Smooth muscle cell (in vitro differentiated cells): ENCODE data around the gene SNPH. TPM values are rescaled to one million over a fixed set of nuclear protein-coding genes. Genes with fewer than 3 reads are reported as not detected.

Source experiments
- DNase-seq: peaks from one replicate; lab custom pipeline; 2025; ENCODE audit not compliant: unreplicated experiment; lab: John Stamatoyannopoulos, UW
- H2AFZ ChIP-seq: fragments of 200-600 bp; sonication (generic); 2 replicates; pipeline ENCODE4 v1.6.0; 2016; ENCODE audit warnings: antibody characterized with exemption, low read depth, mild to moderate bottlenecking
- H3F3A ChIP-seq: fragments of 200-600 bp; sonication (generic); 2 replicates; pipeline ENCODE4 v1.6.0; 2017; ENCODE audit warnings: antibody characterized with exemption, low read depth
- H3K27ac ChIP-seq: fragments of 200-600 bp; sonication (generic); 2 replicates; pipeline ENCODE4 v1.5.1; 2016; ENCODE audit warnings: low read depth, mild to moderate bottlenecking
- H3K27me3 ChIP-seq: fragments of 200-600 bp; sonication (generic); 2 replicates; pipeline ENCODE4 v1.6.1; 2016; ENCODE audit warnings: low read depth, mild to moderate bottlenecking
- H3K36me3 ChIP-seq: fragments of 200-600 bp; sonication (generic); 2 replicates; pipeline ENCODE4 v1.5.1; 2016; ENCODE audit warnings: low read depth
- H3K4me1 ChIP-seq: fragments of 200-600 bp; sonication (generic); 2 replicates; pipeline ENCODE4 v1.5.1; 2016; ENCODE audit warnings: low read depth
- H3K4me2 ChIP-seq: fragments of 200-600 bp; sonication (generic); 2 replicates; pipeline ENCODE4 v1.6.0; 2016; ENCODE audit warnings: mild to moderate bottlenecking
- H3K4me3 ChIP-seq: fragments of 200-600 bp; sonication (generic); 2 replicates; pipeline ENCODE4 v1.5.1; 2016; ENCODE audit warnings: mild to moderate bottlenecking
- H3K79me2 ChIP-seq: fragments of 200-600 bp; sonication (generic); 2 replicates; pipeline ENCODE4 v1.6.0; 2016; ENCODE audit warnings: low read depth, mild to moderate bottlenecking
- H3K9ac ChIP-seq: fragments of 200-600 bp; sonication (generic); 2 replicates; pipeline ENCODE4 v1.6.0; 2016; ENCODE audit warnings: low read depth
- H3K9me3 ChIP-seq: fragments of 200-600 bp; sonication (generic); replicated peaks from 2 replicates; pipeline ENCODE4 v1.5.1; 2016; ENCODE audit warnings: low read depth
- H4K20me1 ChIP-seq: fragments of 200-600 bp; sonication (generic); 2 replicates; pipeline ENCODE4 v1.6.0; 2016; ENCODE audit warnings: low read depth
- WGBS: methylation state at CpG from one replicate; pipeline ENCODE4 v1.1.7; 2016; ENCODE audit warnings: low lambda C conversion rate; 5-methylcytosine and 5-hydroxymethylcytosine counted together
- polyA plus RNA-seq: library from polyadenylated mRNA; unstranded; fragments of >200 nt; fragmentation: Nextera tagmentation; extraction: Ambion mirVana; gene quantifications from 2 replicates; pipeline ENCODE4 v1.2.1, GENCODE V29; 2016
- total RNA-seq: library from RNA; depleted of rRNA; stranded (reverse); fragments of >200 nt; gene quantifications from 2 replicates; pipeline ENCODE4 v1.2.3, GENCODE V29; 2014
- TF ChIP-seq, protein P1 (sequence below): fragments of 200-600 bp; sonication (generic); IDR thresholded peaks from 2 replicates; pipeline ENCODE4 v1.5.1; 2017; ENCODE audit warnings: borderline replicate concordance, mild to moderate bottlenecking, antibody characterized with exemption; ENCODE audit not compliant: insufficient read depth, poor library complexity, severe bottlenecking

The SNPH gene
- total and polyA plus RNA-seq, 2 experiments from 2014 or later: 3.0 to 3.1 TPM

DNA sequence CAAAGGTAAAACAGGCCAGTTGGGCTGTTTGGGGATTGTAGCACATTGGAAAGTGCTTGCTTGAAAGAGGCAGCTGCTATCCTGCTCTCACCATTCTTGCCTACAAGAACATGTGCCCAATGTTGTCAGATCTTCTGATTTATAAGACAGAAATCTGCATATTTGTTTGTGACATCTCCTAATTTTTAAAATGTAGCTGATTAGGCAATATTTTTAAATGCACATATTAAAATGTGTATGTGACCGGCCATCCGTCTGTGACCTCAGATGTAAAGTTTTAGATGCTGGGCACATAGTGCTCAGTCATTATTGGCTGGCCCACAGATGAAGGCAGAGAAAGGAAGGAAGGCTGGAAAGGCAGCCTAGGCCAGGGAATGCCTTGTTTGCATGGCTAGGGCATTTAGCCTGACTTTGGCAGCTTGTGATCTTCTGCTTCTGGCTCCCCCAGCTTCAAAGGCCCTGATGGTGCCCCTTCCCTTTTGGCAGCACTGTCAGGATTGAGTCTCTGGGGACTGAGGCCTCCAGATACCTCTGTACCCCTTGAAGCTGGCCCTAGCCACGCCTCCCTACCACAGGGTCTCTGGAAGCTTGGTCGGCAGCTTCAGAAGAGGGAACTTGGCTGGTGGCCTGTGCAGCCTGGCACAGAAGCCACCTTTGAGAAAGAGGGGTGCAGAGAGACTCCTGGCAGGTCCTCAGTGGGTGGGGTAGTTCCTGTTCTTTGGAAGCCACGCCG is 6.4 kb downstream of the SNPH start:
- H3K27me3 ChIP-seq: no peaks in the 10 kb centered on the region
- H3K36me3 ChIP-seq: no peaks in the 10 kb centered on the region
- H3K9ac ChIP-seq: no peak overlapping the region
- TF ChIP-seq, protein P1, sequence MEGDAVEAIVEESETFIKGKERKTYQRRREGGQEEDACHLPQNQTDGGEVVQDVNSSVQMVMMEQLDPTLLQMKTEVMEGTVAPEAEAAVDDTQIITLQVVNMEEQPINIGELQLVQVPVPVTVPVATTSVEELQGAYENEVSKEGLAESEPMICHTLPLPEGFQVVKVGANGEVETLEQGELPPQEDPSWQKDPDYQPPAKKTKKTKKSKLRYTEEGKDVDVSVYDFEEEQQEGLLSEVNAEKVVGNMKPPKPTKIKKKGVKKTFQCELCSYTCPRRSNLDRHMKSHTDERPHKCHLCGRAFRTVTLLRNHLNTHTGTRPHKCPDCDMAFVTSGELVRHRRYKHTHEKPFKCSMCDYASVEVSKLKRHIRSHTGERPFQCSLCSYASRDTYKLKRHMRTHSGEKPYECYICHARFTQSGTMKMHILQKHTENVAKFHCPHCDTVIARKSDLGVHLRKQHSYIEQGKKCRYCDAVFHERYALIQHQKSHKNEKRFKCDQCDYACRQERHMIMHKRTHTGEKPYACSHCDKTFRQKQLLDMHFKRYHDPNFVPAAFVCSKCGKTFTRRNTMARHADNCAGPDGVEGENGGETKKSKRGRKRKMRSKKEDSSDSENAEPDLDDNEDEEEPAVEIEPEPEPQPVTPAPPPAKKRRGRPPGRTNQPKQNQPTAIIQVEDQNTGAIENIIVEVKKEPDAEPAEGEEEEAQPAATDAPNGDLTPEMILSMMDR: no peak
- no peaks in the 10 kb centered on the region for H3F3A ChIP-seq
- H3K27ac ChIP-seq: no peak overlapping the region
- no peaks in the 10 kb centered on the region for H4K20me1 ChIP-seq
- no peak for DNase-seq
- H2AFZ ChIP-seq: no peak overlapping the region
- H3K9me3 ChIP-seq: no peaks in the 10 kb centered on the region
- no peak overlapping the region for H3K4me2 ChIP-seq
- no peak overlapping the region for H3K4me3 ChIP-seq
- H3K79me2 ChIP-seq: no peaks in the 10 kb centered on the region
- no peaks in the 10 kb centered on the region for H3K4me1 ChIP-seq
- 92% methylated on average over 6 of the region's 6 CpGs for WGBS

DNA sequence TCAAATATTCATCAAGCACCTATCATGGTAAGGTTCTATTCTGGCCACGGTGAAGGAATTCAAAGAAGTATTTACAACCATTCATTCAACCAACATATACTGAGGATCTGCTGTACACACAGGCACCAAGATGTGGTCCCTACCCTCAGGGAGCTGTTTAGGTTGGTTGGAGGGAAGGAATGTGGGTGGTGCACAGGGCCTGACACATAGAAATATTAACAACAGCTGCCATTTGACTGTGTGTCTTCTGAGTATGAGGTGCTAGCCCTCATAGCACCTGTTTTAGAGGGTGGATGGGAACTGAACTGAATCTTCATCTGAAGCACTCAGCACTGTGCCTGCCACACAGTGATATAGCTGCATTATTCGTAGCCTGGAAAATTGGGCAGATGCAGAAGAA is 7.3 kb downstream of the SNPH start:
- TF ChIP-seq, protein P1: no peak
- WGBS: 87% methylated on average over 2 of the region's 2 CpGs

DNA sequence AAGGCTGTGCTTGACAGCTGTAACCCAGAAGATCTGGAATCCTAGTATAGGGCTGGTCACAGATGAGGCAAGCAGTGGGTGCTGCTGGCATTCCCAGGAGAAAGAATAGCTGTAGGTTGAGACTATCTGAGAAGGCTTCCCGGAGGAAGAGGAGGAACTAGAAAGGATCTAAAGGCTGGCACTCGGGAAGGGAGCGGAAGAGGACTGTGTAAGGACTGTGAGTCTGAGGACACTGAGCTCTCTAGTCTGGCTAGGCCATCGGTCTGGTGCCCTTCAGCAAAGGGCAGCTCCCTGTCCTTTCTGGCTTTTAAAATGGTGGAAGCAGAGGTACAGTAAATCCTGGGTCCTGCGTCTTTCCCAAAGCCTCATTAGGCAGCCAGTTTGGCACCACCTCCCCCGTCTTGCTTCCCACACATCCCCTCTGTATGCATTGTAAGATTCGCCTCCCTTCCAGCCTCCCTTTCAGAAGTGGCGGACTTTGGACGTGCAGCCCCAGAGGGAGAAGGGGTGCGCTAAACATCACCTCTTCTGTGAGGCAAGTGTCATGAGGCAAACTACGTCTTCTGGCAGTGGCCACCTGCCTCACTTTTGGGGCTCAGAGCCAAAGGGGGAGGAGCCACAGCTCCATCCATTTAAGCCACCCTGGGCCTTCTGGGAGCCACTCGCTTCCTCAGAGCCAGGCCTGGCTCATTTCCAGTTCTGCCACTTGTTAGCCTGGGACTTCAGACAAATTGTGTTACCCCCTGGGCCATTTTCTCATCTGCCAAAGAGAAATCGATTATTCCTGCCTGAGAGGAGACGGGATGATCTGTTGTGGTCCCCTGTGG is 8.6 kb downstream of the SNPH start:
- Histone ChIP-seq H2AFZ (no peak overlapping the region), H3K4me2 (no peak overlapping the region), H3K27ac (no peak overlapping the region), H3K4me3 (no peak overlapping the region), H3K36me3 (no peaks in the 10 kb centered on the region), H4K20me1 (no peaks in the 10 kb centered on the region), H3K4me1 (no peaks in the 10 kb centered on the region), H3K9me3 (no peaks in the 10 kb centered on the region), H3K27me3 (no peaks in the 10 kb centered on the region), H3K9ac (no peak overlapping the region), H3K79me2 (no peaks in the 10 kb centered on the region), H3F3A (no peaks in the 10 kb centered on the region)
- WGBS: 93% methylated on average over 14 of the region's 14 CpGs
- no peak for DNase-seq
- TF ChIP-seq, protein P1: no peak

More for the DNA sequence above, 7.3 kb downstream of the SNPH start:
- no peaks in the 10 kb centered on the region for H4K20me1 ChIP-seq
- H3K27me3 ChIP-seq: no peaks in the 10 kb centered on the region
- no peaks in the 10 kb centered on the region for H3K4me1 ChIP-seq
- no peaks in the 10 kb centered on the region for H3K79me2 ChIP-seq
- no peaks in the 10 kb centered on the region for H3K9me3 ChIP-seq
- H3K9ac ChIP-seq: no peak overlapping the region
- H3K4me3 ChIP-seq: no peak overlapping the region
- DNase-seq: no peak
- H3K4me2 ChIP-seq: no peak overlapping the region
- no peaks in the 10 kb centered on the region for H3K36me3 ChIP-seq
- H3K27ac ChIP-seq: no peak overlapping the region
- no peak overlapping the region for H2AFZ ChIP-seq
- no peaks in the 10 kb centered on the region for H3F3A ChIP-seq
